Measurements from ENCODE around the gene SHROOM3.

DNA sequence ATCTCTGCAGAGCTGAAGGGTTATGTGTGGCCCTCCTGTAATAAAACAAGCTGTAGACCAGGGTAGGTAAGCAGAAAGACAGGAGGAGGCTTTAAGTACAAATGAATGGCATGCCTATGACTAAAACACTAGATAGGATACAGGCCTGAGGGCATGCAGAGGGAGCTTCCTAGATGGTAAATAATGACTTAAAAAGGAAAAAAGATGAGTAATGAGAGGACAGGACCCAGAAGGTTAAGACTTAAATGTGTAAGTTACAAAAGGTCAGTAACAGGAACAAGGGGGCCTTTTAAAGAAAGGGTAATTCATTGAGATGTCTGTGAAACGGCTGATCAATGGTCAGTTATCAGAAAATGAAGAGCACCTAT lies 268.1 kb downstream of the SHROOM3 start:
- no peak for TF ChIP-seq POLR2A (IDR thresholded peaks at IDR 0.05; ENCODE audit: extremely low read depth, insufficient read length)
- TF ChIP-seq, protein P1, sequence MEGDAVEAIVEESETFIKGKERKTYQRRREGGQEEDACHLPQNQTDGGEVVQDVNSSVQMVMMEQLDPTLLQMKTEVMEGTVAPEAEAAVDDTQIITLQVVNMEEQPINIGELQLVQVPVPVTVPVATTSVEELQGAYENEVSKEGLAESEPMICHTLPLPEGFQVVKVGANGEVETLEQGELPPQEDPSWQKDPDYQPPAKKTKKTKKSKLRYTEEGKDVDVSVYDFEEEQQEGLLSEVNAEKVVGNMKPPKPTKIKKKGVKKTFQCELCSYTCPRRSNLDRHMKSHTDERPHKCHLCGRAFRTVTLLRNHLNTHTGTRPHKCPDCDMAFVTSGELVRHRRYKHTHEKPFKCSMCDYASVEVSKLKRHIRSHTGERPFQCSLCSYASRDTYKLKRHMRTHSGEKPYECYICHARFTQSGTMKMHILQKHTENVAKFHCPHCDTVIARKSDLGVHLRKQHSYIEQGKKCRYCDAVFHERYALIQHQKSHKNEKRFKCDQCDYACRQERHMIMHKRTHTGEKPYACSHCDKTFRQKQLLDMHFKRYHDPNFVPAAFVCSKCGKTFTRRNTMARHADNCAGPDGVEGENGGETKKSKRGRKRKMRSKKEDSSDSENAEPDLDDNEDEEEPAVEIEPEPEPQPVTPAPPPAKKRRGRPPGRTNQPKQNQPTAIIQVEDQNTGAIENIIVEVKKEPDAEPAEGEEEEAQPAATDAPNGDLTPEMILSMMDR (IDR thresholded peaks at IDR 0.05; ENCODE audit: low read depth, low read length): no peak
- no peak for TF ChIP-seq MYC (IDR thresholded peaks at IDR 0.05; ENCODE audit: low read depth, low read length)
- TF ChIP-seq, protein P2, sequence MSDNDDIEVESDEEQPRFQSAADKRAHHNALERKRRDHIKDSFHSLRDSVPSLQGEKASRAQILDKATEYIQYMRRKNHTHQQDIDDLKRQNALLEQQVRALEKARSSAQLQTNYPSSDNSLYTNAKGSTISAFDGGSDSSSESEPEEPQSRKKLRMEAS (IDR thresholded peaks at IDR 0.05; ENCODE audit: low read depth, low read length): no peak

Data from NB4 (cell line).